Measurements from ENCODE around the gene FAF1. TPM values are rescaled to one million over a fixed set of nuclear protein-coding genes. Genes with fewer than 3 reads are reported as not detected.
"Not testable (repeated sequence)": the region's sequence is repeated elsewhere in the genome, so short reads cannot be mapped to it uniquely, and the experiment has no call there.

Gene FAF1
- total and polyA plus RNA-seq, 2 of the 8 experiments (the other 6 are each of a cell fraction or from before 2014, with no cell fraction given): 10.8 to 65.9 TPM

DNA sequence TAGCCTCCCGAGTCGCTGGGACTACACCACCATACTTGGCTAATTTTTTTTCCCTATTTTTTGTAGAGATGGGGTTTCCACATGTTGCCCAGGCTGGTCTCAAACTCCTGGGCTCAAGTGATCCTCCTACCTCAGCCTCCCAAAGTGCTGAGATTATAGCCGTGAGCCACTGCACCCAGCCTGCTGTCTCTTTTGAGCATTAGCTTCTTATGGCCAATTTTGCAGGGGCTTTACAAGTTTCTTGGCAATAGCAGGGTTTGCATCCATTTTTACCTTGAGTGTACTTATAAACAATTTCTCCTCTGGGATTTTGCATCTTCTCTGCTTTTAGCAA is 432.1 kb downstream of the FAF1 start:
- H4K5ac ChIP-seq (ENCODE audit: insufficient read length, low read depth, low read length); CTCF ChIA-PET (ENCODE audit: partially characterized antibody); H3K23ac ChIP-seq (ENCODE audit: insufficient read length); H3K9me3 ChIP-seq (ENCODE audit: insufficient read depth in 2 of 2, low read depth in 1 of 2, low read length in 1 of 2); H2AFZ ChIP-seq (ENCODE audit: low read length); H2AK5ac ChIP-seq (ENCODE audit: low read depth, low read length); H4K20me1 ChIP-seq (replicated peaks in 1 of 2; ENCODE audit: control insufficient read depth in 1 of 2, insufficient read depth in 2 of 2, low read length in 2 of 2); H3K36me3 ChIP-seq (ENCODE audit: control insufficient read depth in 2 of 4, insufficient read depth in 4 of 4, low read length in 3 of 4); DNase-seq (ENCODE audit: low read depth in 1 of 2, low spot score in 2 of 2); POLR2A ChIA-PET (ENCODE audit: partially characterized antibody); H2BK20ac ChIP-seq (ENCODE audit: low read length); H4K91ac ChIP-seq (replicated peaks; ENCODE audit: insufficient read length, low read length); H2BK120ac ChIP-seq (replicated peaks; ENCODE audit: low read depth, low read length); H3K79me1 ChIP-seq (ENCODE audit: low read depth, low read length); H3K27ac ChIP-seq (ENCODE audit: low read depth, low read length); H2BK12ac ChIP-seq (ENCODE audit: low read depth, low read length); H3K4me2 ChIP-seq (ENCODE audit: insufficient read depth in 1 of 2, low read depth in 2 of 2, low read length in 2 of 2); H3K27me3 ChIP-seq (replicated peaks in 1 of 4; ENCODE audit: control insufficient read depth in 3 of 4, extremely low read depth in 1 of 4, insufficient read depth in 3 of 4, low read length in 3 of 4); H3K79me2 ChIP-seq (ENCODE audit: control insufficient read depth in 1 of 2, insufficient read depth in 2 of 2, low read length in 2 of 2); H3K14ac ChIP-seq (ENCODE audit: insufficient read length); H3K4ac ChIP-seq (replicated peaks; ENCODE audit: insufficient read length, low read depth, low read length); FAIRE-seq; H3K18ac ChIP-seq (ENCODE audit: extremely low read depth, low read length); H3K4me1 ChIP-seq (replicated peaks in 1 of 4; ENCODE audit: control insufficient read depth in 3 of 4, insufficient read depth in 4 of 4, low read length in 3 of 4); H3K56ac ChIP-seq (replicated peaks; ENCODE audit: insufficient read length, low read depth, low read length); H3K4me3 ChIP-seq (ENCODE audit: extremely low read depth in 1 of 4, insufficient read depth in 2 of 4, low read depth in 3 of 4, low read length in 4 of 4); H4K8ac ChIP-seq (ENCODE audit: extremely low read depth, insufficient read depth, low read length); H3K9ac ChIP-seq (replicated peaks in 1 of 4; ENCODE audit: extremely low read depth in 1 of 4, low read depth in 3 of 4, low read length in 3 of 4); H2BK5ac ChIP-seq (ENCODE audit: low read depth, low read length); H3K23me2 ChIP-seq (ENCODE audit: low read depth, low read length); H2BK15ac ChIP-seq (ENCODE audit: low read length): not testable (repeated sequence)
- WGBS, 2 experiments (ENCODE audit: extremely low coverage in 1 of 2, insufficient coverage in 1 of 2, insufficient read length in 1 of 2, insufficient replicate concordance in 2 of 2, low coverage in 1 of 2, low lambda C conversion rate in 2 of 2, missing lambda C conversion rate in 1 of 2): 94% methylated on average over 3 of the region's 3 CpGs; no CpG with 5 or more reads in 1 of the 2 experiments

Measured in H1 (cell line).